Activated CD8-positive, alpha-beta memory T cell treated with anti-CD3 and anti-CD28 coated beads, Interleukin-2, amount 50 U/mL, for 48 hours (primary cell): ENCODE data around the gene DOCK3.

Experiments used
- DNase-seq: peaks from one replicate; pipeline ENCODE4 v3.0.0-alpha.2; 2020

The DOCK3 gene

GRCh38 chr3:51393134-51393495 lies 718.4 kb downstream of the DOCK3 start:
- no peak for DNase-seq

GRCh38 chr3:51393564-51393963 lies 718.8 kb downstream of the DOCK3 start:
- DNase-seq: peak; percentile 57

- DNase-seq: no peak
Measured at GRCh38 chr3:51394541-51394940, 719.8 kb downstream of the DOCK3 start.

GRCh38 chr3:51395493-51396213 lies 720.9 kb downstream of the DOCK3 start:
- no peak for DNase-seq

- no peak for DNase-seq
Measured at GRCh38 chr3:51396401-51396800, 721.7 kb downstream of the DOCK3 start.

- peak; percentile 47 for DNase-seq
Measured at GRCh38 chr3:51397392-51397791, 722.7 kb downstream of the DOCK3 start.

- no peak for DNase-seq
Measured at GRCh38 chr3:51398595-51399310, 724.0 kb downstream of the DOCK3 start.

- DNase-seq: no peak
Measured at GRCh38 chr3:51400166-51400565, 725.4 kb downstream of the DOCK3 start.

- DNase-seq: no peak
Measured at GRCh38 chr3:51401735-51402134, 727.0 kb downstream of the DOCK3 start.

GRCh38 chr3:51403675-51404074 lies 728.9 kb downstream of the DOCK3 start:
- DNase-seq: no peak

GRCh38 chr3:51408021-51408420 lies 733.3 kb downstream of the DOCK3 start:
- no peak for DNase-seq

- no peak for DNase-seq
Measured at GRCh38 chr3:51408813-51409212, 734.1 kb downstream of the DOCK3 start.

GRCh38 chr3:51422211-51422610 lies 747.5 kb downstream of the DOCK3 start:
- DNase-seq: no peak

GRCh38 chr3:51426921-51427320 lies 752.2 kb downstream of the DOCK3 start:
- DNase-seq: no peak

GRCh38 chr3:51429138-51429537 lies 754.4 kb downstream of the DOCK3 start:
- no peak for DNase-seq
